Peyer's patch (tissue), 4 donors: ENCODE results near the gene UGT1A10.

Experiments used
- POLR2A ChIP-seq, 2 donors: fragments of 450-650 bp; IDR thresholded peaks; one replicate each; pipeline ENCODE4 v1.5.1; 2017; ENCODE audit warnings: antibody characterized with exemption in 2 of 2, mild to moderate bottlenecking in 2 of 2, moderate library complexity in 2 of 2
- TF ChIP-seq, protein P1 (sequence below), 6 experiments: fragments of 450-650 bp in 4 of 6; fragments of 200-600 bp in 2 of 6; sonication (generic) in 1 of 6; IDR thresholded peaks; one replicate each; pipeline ENCODE4 v1.5.1; 2017 to 2019; ENCODE audit warnings: antibody characterized with exemption in 6 of 6, mild to moderate bottlenecking in 3 of 6, moderate library complexity in 1 of 6

DNA sequence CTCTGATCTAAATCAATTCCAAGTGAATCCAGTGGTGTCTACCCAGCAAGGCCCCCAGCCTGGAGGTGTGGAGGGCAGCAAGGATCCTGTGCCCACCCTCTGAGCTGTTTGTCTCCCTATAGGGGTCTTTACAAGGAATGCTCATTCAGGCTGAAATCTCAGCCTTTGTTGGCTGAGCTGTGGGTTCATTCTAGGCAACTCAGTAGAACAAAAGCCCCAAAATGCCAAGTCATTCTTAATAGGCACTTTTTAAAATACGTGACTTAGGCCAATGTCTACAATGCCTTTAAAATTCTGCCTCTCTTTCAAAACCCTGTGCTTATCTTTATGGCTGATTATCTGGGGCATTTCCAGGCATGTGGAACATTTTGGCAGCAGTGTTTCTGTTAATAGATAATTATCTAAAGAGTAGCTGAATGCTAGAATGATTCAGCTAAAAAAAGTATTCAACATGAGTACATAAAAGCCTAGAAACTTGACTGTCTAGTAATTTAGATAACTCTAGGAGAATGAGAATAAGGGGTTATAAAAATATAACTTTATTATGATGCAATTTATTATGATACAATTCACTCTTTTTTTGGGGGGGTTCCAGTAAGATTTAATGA lies 63.9 kb downstream of the UGT1A10 start:
- TF ChIP-seq, protein P1, sequence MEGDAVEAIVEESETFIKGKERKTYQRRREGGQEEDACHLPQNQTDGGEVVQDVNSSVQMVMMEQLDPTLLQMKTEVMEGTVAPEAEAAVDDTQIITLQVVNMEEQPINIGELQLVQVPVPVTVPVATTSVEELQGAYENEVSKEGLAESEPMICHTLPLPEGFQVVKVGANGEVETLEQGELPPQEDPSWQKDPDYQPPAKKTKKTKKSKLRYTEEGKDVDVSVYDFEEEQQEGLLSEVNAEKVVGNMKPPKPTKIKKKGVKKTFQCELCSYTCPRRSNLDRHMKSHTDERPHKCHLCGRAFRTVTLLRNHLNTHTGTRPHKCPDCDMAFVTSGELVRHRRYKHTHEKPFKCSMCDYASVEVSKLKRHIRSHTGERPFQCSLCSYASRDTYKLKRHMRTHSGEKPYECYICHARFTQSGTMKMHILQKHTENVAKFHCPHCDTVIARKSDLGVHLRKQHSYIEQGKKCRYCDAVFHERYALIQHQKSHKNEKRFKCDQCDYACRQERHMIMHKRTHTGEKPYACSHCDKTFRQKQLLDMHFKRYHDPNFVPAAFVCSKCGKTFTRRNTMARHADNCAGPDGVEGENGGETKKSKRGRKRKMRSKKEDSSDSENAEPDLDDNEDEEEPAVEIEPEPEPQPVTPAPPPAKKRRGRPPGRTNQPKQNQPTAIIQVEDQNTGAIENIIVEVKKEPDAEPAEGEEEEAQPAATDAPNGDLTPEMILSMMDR (IDR thresholded peaks at IDR 0.05): no peak
- TF ChIP-seq POLR2A (IDR thresholded peaks at IDR 0.05): no peak
